Activated naive CD8-positive, alpha-beta T cell treated with anti-CD3 and anti-CD28 coated beads, Interleukin-2, amount 10 ng/mL, durations not matched to agents 7 days and 5 days (primary cell): ENCODE data around the gene RGS17. TPM values are rescaled to one million over a fixed set of nuclear protein-coding genes. Genes with fewer than 3 reads are reported as not detected.

Experiments used
- ATAC-seq: fragments of 150-1000 bp; cut with Tn5 transposase; one replicate; pipeline ENCODE4 v1.10.0; 2021; ENCODE audit warnings: low read depth, moderate library complexity
- POLR2A ChIA-PET: fragments of 350-600 bp; sonication (Branson Sonifier 250); formaldehyde crosslinking; loops from one replicate; lab custom pipeline; 2021; ENCODE audit warnings: antibody characterized with exemption; lab: Charles Lee
- DNase-seq: peaks from one replicate; pipeline ENCODE4 v3.0.0; 2021
- H3K27ac Mint-ChIP-seq: one replicate; pipeline ENCODE4 v1.8.0; 2022; ENCODE audit warnings: mild to moderate bottlenecking, mixed read lengths
- H3K27me3 Mint-ChIP-seq: one replicate; pipeline ENCODE4 v1.8.0; 2022; ENCODE audit warnings: mild to moderate bottlenecking, moderate library complexity, mixed read lengths
- H3K36me3 Mint-ChIP-seq: one replicate; pipeline ENCODE4 v1.8.0; 2021; ENCODE audit warnings: mild to moderate bottlenecking, mixed read lengths
- H3K4me1 Mint-ChIP-seq: one replicate; pipeline ENCODE4 v1.8.0; 2021; ENCODE audit warnings: mixed read lengths
- H3K4me3 Mint-ChIP-seq: one replicate; pipeline ENCODE4 v1.8.0; 2022; ENCODE audit warnings: mild to moderate bottlenecking, moderate library complexity, mixed read lengths
- H3K9me3 Mint-ChIP-seq: one replicate; pipeline ENCODE4 v1.8.0; 2021; ENCODE audit warnings: mixed read lengths
- total RNA-seq, 2 experiments: library from RNA; stranded (reverse); gene quantifications; one replicate each; pipeline ENCODE4 v1.2.3, GENCODE V29; 2021

RGS17 gene
- total RNA-seq, 2 experiments from 2014 or later: not detected

DNA sequence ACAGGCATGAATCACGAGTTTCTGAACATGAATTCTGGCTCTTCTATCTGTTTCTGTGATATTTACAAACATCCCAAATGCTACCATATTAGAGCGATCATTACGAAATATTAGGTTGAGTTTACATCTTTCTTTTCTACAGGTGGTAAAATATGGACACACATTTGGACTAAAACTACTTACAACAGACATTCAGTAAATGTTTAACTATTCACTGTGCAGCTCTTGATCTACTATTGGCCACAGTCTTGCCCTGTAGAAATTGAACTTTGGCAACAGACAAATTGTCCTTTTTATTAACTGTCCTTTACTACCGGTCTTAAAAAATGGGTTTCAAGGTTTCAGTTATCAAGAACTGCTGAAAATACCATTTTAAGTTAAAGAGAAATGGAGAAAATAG, 102.1 kb downstream of the RGS17 start:
- POLR2A ChIA-PET: no interaction called here
- no peak for ATAC-seq
- Mint-ChIP-seq H3K4me3 (no peak overlapping the region), H3K36me3 (no peaks in the 10 kb centered on the region), H3K9me3 (no peaks in the 10 kb centered on the region), H3K27me3 (peaks cover 22% of the 10 kb centered on the region), H3K27ac (no peak overlapping the region), H3K4me1 (peaks cover 1% of the 10 kb centered on the region)
- DNase-seq: no peak

DNA sequence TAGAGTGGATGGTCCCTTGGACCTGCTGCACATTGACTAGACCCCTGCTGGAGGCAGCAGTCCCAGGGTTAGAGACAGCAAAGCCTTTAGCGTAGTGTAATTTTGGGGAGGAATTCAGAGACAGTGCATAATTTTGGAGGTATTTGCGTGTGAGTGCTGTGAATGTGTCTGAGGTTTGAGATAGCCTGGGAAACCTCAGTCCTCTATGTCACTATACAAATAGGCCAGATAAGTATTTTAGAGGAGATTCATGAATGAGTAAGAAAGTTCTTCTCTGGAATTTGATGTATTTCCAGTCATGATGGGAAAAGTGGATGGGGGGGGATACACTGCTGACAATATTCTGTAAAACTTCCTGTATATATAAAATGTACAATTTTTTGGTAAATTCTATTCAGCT, 102.8 kb downstream of the RGS17 start:
- Mint-ChIP-seq H3K4me3 (no peak overlapping the region), H3K4me1 (peaks cover 1% of the 10 kb centered on the region), H3K27me3 (peaks cover 22% of the 10 kb centered on the region), H3K27ac (no peak overlapping the region), H3K9me3 (no peaks in the 10 kb centered on the region), H3K36me3 (no peaks in the 10 kb centered on the region)
- POLR2A ChIA-PET: no interaction called here
- no peak for ATAC-seq
- no peak for DNase-seq

DNA sequence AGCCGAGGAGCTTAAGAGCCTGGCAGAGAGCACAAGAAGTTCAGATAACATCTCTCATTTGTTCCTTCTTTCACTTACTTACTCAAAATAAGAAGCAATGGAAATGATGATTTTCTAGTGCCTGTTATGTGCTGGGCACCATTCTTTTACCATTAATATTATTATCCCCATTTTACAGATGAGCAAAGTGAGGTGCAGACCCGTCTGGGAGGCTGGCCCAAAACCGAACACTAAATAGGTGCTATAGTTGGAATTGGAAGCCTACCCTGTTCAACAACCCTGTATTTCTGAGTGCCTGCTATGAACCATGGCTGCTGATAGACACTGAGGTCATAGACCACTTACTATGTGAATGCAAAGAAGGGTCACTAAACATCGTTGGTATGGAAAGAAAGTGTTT, 103.6 kb downstream of the RGS17 start:
- peaks cover 1% of the 10 kb centered on the region for H3K4me1 Mint-ChIP-seq
- H3K9me3 Mint-ChIP-seq: no peaks in the 10 kb centered on the region
- peaks cover 22% of the 10 kb centered on the region for H3K27me3 Mint-ChIP-seq
- POLR2A ChIA-PET: no interaction called here
- H3K4me3 Mint-ChIP-seq: no peak overlapping the region
- H3K36me3 Mint-ChIP-seq: no peaks in the 10 kb centered on the region
- no peak for DNase-seq
- no peak overlapping the region for H3K27ac Mint-ChIP-seq
- no peak for ATAC-seq

DNA sequence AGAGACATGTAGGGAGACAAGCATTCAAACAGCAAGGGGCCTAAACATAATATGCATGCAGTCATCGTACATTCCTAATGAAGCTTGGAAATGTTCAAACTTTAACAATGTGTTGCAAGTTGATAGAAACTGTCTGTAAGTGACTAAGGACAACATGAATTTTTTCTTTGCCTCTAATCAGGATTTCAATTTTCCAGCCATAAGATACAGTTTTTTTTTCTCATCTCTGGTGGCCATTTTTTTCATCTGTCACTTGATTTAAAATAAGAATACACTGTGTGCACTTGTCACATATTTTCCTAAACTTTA, 106.4 kb downstream of the RGS17 start:
- H3K36me3 Mint-ChIP-seq: no peaks in the 10 kb centered on the region
- peaks cover 1% of the 10 kb centered on the region for H3K4me1 Mint-ChIP-seq
- peaks cover 8% of the 10 kb centered on the region for H3K27me3 Mint-ChIP-seq
- POLR2A ChIA-PET: no interaction called here
- no peak overlapping the region for H3K4me3 Mint-ChIP-seq
- no peak for ATAC-seq
- H3K27ac Mint-ChIP-seq: no peak overlapping the region
- DNase-seq: no peak
- no peaks in the 10 kb centered on the region for H3K9me3 Mint-ChIP-seq

DNA sequence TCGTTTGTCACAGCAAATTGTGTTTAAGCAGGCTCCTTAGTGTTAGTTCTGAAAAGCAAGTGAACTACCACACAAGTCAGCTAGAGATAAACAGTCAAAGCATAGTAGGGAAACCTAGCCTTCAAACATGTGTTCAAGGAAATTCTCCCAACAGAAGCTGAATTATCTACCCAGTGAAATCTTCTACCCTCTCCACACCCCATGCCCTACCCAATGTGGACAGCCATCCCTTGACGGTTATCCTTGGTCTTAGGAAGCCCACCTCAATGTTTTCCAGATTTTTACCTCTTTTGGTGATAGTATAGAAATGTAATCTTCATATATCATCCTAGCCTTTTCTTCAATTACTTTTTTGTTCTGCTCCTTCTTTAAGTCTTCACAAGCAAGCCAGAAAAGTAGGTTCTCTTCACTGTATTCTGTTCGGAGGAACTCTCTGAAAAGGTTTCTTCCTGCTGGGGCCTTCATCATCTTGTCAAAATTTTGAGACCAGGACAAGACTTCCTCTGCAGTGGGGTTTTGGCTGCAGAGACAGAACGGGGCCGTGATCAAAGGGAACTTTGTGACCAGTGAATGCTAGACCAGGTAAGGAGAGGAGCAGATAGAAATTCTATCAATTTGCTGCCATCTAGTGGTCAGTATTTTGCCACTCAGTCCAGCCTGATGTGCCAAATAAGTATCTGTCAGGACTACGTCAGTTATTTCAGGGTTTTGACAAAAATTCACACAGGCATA, 106.9 kb downstream of the RGS17 start:
- Mint-ChIP-seq H3K27me3 (peaks cover 13% of the 10 kb centered on the region), H3K4me3 (no peak overlapping the region), H3K4me1 (peaks cover 1% of the 10 kb centered on the region), H3K27ac (no peak overlapping the region), H3K9me3 (peaks cover 2% of the 10 kb centered on the region), H3K36me3 (no peaks in the 10 kb centered on the region)
- POLR2A ChIA-PET: no interaction called here
- ATAC-seq (peak; percentile 98), DNase-seq (peak; percentile 38)

DNA sequence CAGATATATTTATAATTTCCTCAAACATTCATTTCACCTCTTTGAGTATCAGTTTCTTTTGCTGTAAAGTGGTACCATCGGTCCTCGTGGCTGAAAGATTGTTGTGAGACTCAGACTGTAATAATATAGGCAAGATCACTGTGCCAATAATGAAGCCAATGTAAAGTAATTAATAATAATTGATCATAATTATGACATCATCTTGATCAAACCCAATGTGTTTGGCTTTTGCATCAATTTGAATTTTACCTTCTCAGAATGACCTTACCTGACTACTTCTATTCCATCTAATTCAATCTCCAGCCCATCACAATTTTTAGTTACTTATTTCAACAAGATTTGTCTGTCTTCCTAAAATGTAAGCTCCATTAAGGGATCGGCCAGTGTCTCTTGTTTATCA, 112.7 kb downstream of the RGS17 start:
- POLR2A ChIA-PET: no interaction called here
- Mint-ChIP-seq H3K36me3 (no peaks in the 10 kb centered on the region), H3K4me1 (no peaks in the 10 kb centered on the region), H3K4me3 (no peak overlapping the region), H3K27ac (no peak overlapping the region), H3K9me3 (peaks cover 2% of the 10 kb centered on the region), H3K27me3 (peaks cover 19% of the 10 kb centered on the region)
- DNase-seq (no peak), ATAC-seq (no peak)

DNA sequence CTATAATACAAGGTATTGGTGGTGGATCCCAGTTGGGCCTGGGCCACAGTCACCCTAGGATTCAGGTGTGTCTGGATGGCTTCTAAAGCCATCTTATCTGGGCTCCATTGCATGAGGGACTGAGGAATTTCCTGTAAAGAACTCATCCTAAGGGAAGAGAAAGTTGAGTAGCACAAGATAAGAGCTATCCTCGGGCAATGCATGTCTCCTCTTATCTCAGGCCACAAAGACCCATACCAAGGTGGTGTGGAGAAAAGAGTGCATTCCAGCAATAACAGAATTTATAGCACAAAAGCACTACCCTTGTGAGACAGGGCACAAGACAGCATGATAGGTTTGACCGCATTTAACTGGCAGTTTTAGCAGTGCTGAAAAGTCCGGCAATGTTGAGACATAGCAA, 114.2 kb downstream of the RGS17 start:
- no peak overlapping the region for H3K4me3 Mint-ChIP-seq
- ATAC-seq (no peak), DNase-seq (no peak)
- no peaks in the 10 kb centered on the region for H3K36me3 Mint-ChIP-seq
- POLR2A ChIA-PET: no interaction called here
- H3K9me3 Mint-ChIP-seq: peaks cover 2% of the 10 kb centered on the region
- H3K27me3 Mint-ChIP-seq: peaks cover 30% of the 10 kb centered on the region
- H3K27ac Mint-ChIP-seq: no peak overlapping the region
- H3K4me1 Mint-ChIP-seq: no peaks in the 10 kb centered on the region

DNA sequence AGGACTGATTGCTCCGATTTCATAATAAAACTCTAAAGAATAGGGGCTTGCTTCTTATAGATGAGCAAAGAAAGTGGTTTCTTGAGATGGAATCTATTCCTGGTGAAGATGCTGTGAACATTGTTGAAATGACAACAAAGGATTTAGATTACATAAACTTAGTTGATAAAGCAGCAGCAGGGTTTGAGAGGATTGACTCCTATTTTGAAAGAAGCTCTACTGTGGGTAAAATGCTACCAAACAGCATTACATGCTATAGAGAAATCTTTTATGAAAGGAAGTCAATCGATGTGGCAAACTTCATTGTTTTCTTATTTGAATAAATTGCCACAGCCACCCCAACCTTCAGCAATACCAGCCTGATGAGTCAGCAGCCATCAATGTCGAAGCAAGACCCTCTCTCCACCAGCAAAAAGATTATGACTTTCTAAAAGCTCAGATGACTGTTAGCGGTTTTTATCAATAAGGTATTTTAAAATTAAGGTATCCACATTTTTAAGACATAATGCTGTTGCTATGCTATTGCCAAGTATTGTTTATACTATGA, 115.9 kb downstream of the RGS17 start:
- no peak overlapping the region for H3K4me3 Mint-ChIP-seq
- ATAC-seq: no peak
- no peak overlapping the region for H3K27ac Mint-ChIP-seq

DNA sequence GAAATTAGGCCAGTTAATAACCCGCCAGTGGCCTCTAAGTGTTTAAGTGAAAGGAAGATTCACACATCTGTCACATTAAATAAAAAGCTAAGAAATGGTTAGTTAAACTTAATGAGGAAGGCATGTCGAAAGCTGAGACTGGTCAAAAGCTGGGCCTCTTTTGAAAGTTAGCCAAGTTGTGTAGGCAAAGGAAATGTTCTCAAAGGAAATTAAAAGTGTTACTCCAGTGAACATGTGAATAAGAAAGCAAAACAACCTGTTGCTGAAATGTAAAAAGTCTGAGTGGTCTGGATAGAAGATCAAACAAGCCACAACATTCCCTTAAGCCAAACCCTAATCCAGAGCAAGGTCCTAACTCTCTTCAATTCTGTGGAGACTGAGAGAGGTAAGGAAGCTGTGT, 117.6 kb downstream of the RGS17 start:
- Mint-ChIP-seq H3K27ac (no peak overlapping the region), H3K9me3 (no peaks in the 10 kb centered on the region), H3K4me3 (no peak overlapping the region), H3K27me3 (peaks cover 34% of the 10 kb centered on the region), H3K4me1 (no peaks in the 10 kb centered on the region), H3K36me3 (no peaks in the 10 kb centered on the region)
- DNase-seq (no peak), ATAC-seq (no peak)
- POLR2A ChIA-PET: no interaction called here

More for the DNA sequence above, 115.9 kb downstream of the RGS17 start:
- POLR2A ChIA-PET: no interaction called here
- H3K27me3 Mint-ChIP-seq: peaks cover 39% of the 10 kb centered on the region
- no peak for DNase-seq
- H3K9me3 Mint-ChIP-seq: peaks cover 2% of the 10 kb centered on the region
- H3K4me1 Mint-ChIP-seq: no peaks in the 10 kb centered on the region
- no peaks in the 10 kb centered on the region for H3K36me3 Mint-ChIP-seq

DNA sequence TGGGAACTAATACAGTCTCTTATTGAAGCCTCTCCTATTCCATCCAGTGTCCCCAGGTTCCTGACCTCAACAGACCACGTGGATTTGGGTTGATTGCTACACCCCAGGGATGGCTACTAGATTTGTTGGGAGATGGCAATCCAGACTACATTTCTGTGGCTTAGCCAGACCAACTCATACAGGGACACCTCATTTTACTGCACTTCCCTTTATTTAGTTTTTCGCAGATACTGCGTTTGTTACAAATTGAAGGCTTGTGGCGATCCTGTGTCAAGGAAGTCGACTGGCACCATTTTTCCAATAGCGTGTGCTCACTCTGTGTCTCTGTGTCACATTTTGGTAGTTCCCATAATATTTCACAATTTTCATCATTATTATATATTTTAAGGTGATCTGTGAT, 118.2 kb downstream of the RGS17 start:
- Mint-ChIP-seq H3K27ac (no peak overlapping the region), H3K36me3 (no peaks in the 10 kb centered on the region), H3K4me3 (no peak overlapping the region), H3K4me1 (no peaks in the 10 kb centered on the region), H3K9me3 (no peaks in the 10 kb centered on the region), H3K27me3 (peaks cover 34% of the 10 kb centered on the region)
- POLR2A ChIA-PET: no interaction called here
- DNase-seq (no peak), ATAC-seq (no peak)

DNA sequence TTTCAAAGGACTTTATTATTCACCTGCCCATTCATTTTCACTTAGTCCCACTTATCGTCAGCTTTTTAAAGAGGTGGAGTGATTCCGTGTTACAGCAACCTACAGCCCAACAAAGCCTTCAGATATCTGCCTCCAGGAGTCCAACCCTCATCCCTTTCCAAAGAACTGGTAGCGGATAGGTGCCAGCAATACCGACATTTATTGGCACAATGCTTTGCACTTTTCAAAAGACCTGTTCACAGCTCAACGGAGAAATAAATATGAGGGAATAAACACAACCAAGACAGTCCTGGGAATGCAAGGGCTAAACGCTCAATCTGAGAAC, 127.8 kb downstream of the RGS17 start:
- no peaks in the 10 kb centered on the region for H3K27me3 Mint-ChIP-seq
- no peak for ATAC-seq
- DNase-seq: no peak
- peaks cover 6% of the 10 kb centered on the region for H3K9me3 Mint-ChIP-seq
- H3K4me3 Mint-ChIP-seq: peak overlapping the region; percentile 98
- POLR2A ChIA-PET: no interaction called here
- peak overlapping the region; percentile 94 for H3K27ac Mint-ChIP-seq
- peaks cover 17% of the 10 kb centered on the region for H3K36me3 Mint-ChIP-seq
- peaks cover 26% of the 10 kb centered on the region for H3K4me1 Mint-ChIP-seq

DNA sequence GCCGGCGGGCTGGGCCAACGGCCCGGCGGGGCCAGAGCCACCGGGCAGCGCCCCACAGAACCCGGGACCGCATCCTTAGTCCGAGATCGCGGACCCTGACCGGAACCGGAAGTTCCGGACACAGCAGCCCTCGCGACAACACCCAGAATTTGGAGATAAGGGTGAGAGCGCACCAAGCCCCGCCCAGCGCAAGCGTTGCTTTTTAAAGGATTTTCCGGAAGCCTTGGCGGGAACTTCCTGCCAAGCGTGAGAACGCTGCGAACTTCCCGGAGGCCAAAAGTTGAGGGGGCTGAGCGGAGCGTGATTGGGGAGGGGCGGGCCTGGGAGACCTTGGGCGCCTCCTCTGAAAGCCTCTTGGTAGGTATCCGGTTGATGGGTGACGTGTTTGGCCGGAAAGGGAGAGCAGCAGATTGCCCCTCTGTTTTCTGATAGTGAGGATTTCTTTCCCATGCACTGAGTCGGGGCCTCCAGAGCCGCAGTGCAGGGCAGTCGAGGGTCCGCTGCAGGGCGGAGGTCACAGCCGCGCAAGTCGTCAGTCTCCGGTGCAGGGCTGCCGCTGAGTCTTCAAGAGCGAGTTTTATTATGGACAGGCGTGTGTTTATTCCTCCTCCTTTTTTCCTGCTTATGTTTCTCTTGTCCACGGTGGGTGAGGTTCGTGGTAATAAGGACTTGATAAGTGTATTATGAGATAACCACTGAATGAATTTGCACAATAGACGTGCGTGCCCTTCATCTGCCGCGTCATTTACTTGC, 128.3 kb downstream of the RGS17 start, which contains the start of gene MTRF1L:
Gene MTRF1L (minus strand): TSS at position 97 of the 753 bp plus-strand sequence. CDS start 24 bp downstream, at position 73.
- peak; percentile 82 for DNase-seq
- POLR2A ChIA-PET: interaction anchor here (0.9 to 3.2 kb wide), 2 partner anchors 19 to 24 kb away, joined by 3 to 43 read pairs; partner anchors contain the start of gene FBXO5
- Mint-ChIP-seq H3K27me3 (no peaks in the 10 kb centered on the region), H3K4me3 (peak within 1 kb of the TSS; percentile 98), H3K36me3 (peaks cover 17% of the 10 kb centered on the region), H3K27ac (peak within 1 kb of the TSS; percentile 95), H3K4me1 (peaks cover 26% of the 10 kb centered on the region), H3K9me3 (peaks cover 6% of the 10 kb centered on the region)
- peak; percentile 92 for ATAC-seq

DNA sequence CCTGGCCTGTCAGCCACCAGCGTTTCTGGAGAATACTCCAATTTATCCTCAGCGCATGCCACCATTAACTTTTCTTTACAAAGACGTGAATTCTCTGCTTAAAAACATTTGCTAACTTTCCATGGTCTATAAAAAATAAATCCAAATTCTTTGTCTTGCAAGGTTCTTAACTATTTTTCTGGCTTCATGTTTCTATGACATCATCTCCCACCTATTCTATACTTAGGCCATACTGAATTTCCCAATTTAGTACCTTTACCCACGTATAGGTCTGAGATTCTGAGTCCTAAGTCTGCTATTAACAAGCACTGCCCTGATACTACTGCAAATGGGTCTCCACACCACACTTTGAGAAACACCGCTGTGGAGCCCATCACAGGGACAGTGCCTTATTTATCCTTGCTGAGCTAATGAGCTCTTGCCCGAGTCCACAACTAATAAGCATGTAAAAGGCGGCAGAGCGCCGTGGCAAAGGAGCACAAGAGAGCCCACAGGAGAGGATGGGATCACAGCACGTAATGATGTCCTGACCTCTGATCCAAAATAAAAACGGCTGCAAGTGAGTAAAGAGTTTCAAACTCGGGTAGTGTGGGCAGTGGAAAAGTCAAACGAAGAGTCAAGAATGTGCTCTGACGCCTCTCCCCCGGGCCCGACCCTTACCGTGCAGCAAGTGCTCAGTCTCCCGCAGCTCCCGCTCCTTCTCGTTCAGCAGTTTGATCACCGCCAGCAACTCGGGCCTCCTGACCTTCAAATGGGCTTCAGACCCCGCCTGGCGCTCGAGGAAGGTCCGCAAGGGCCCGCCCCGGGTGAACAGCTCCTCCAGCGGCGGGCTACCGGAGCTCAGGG, 129.1 kb downstream of the RGS17 start:
- Mint-ChIP-seq H3K27ac (peak overlapping the region; percentile 95), H3K36me3 (peaks cover 23% of the 10 kb centered on the region), H3K4me1 (peaks cover 29% of the 10 kb centered on the region), H3K27me3 (no peaks in the 10 kb centered on the region), H3K9me3 (peaks cover 6% of the 10 kb centered on the region), H3K4me3 (peak overlapping the region; percentile 98)
- DNase-seq (no peak), ATAC-seq (peak; percentile 8)
- POLR2A ChIA-PET: interaction anchor here (0.9 to 3.2 kb wide), 2 partner anchors 18 to 24 kb away, joined by 3 to 43 read pairs; partner anchors contain the start of gene FBXO5
